HG03442 (cell line): ENCODE results near the gene GALK1.

Source experiments
- ATAC-seq: cut with Tn5 transposase; IDR thresholded peaks from one replicate; pipeline ENCODE4 v1.9.1; 2021; ENCODE audit warnings: mild to moderate bottlenecking, moderate library complexity; ENCODE audit not compliant: unreplicated experiment

Gene GALK1

GRCh38 chr17:75751676-75752404 lies 13.2 kb downstream of the GALK1 start:
- ATAC-seq: no peak

- ATAC-seq: no peak
Observed at GRCh38 chr17:75750661-75751423, 14.2 kb downstream of the GALK1 start.

- no peak for ATAC-seq
Observed at GRCh38 chr17:75749545-75750389, 15.2 kb downstream of the GALK1 start.

GRCh38 chr17:75748706-75749105 lies 16.3 kb downstream of the GALK1 start:
- ATAC-seq: no peak

- ATAC-seq: no peak
Observed at GRCh38 chr17:75743625-75744206, 21.3 kb downstream of the GALK1 start.

GRCh38 chr17:75742337-75742736 lies 22.7 kb downstream of the GALK1 start:
- no peak for ATAC-seq

GRCh38 chr17:75740631-75741077 lies 24.3 kb downstream of the GALK1 start:
- ATAC-seq: no peak

GRCh38 chr17:75740215-75740614 lies 24.8 kb downstream of the GALK1 start:
- ATAC-seq: no peak

GRCh38 chr17:75739801-75740200 lies 25.2 kb downstream of the GALK1 start:
- no peak for ATAC-seq

- ATAC-seq: no peak
Observed at GRCh38 chr17:75739174-75739573, 25.8 kb downstream of the GALK1 start.

- no peak for ATAC-seq
Observed at GRCh38 chr17:75738218-75738802, 26.7 kb downstream of the GALK1 start.

GRCh38 chr17:75737133-75737962 lies 27.6 kb downstream of the GALK1 start:
- no peak for ATAC-seq

- no peak for ATAC-seq
Observed at GRCh38 chr17:75736173-75736835, 28.7 kb downstream of the GALK1 start.

GRCh38 chr17:75734674-75735294 lies 30.2 kb downstream of the GALK1 start:
- ATAC-seq: no peak

GRCh38 chr17:75733471-75733870 lies 31.5 kb downstream of the GALK1 start:
- no peak for ATAC-seq

GRCh38 chr17:75731716-75732498 lies 33.1 kb downstream of the GALK1 start:
- no peak for ATAC-seq

- ATAC-seq: no peak
Observed at GRCh38 chr17:75731086-75731715, 33.8 kb downstream of the GALK1 start.

GRCh38 chr17:75730065-75730464 lies 34.9 kb downstream of the GALK1 start:
- ATAC-seq: no peak
